ENCODE data around the gene STUB1.
A peak's percentile ranks its signal among the peaks of the same experiment; 100 is the strongest.

Gene STUB1

GRCh38 chr16:715477-716199 is 35.4 kb downstream of the STUB1 start:
- DNase-seq (ENCODE audit: low spot score), result peak; percentile 63
- TF ChIP-seq CTCF (IDR thresholded peaks at IDR 0.05; ENCODE audit: borderline replicate concordance, control extremely low read depth, extremely low read depth, insufficient read depth, missing control alignments), result peak; percentile 33
- in situ Hi-C loops (cut with MboI; ENCODE audit: low sequenced_read_pairs, unreplicated experiment), result no loop called here

- in situ Hi-C loops (cut with MboI; ENCODE audit: low sequenced_read_pairs, unreplicated experiment), result no loop called here
- no peak for TF ChIP-seq CTCF (IDR thresholded peaks at IDR 0.05; ENCODE audit: borderline replicate concordance, control extremely low read depth, extremely low read depth, insufficient read depth, missing control alignments)
- no peak for DNase-seq (ENCODE audit: low spot score)
These were observed 36.0 kb downstream of the STUB1 start for GRCh38 chr16:716200-716568.

- no peak for DNase-seq (ENCODE audit: low spot score)
- in situ Hi-C loops (cut with MboI; ENCODE audit: low sequenced_read_pairs, unreplicated experiment), result no loop called here
- TF ChIP-seq CTCF (IDR thresholded peaks at IDR 0.05; ENCODE audit: borderline replicate concordance, control extremely low read depth, extremely low read depth, insufficient read depth, missing control alignments), result no peak
These were observed 36.6 kb downstream of the STUB1 start for GRCh38 chr16:716768-717325.

- TF ChIP-seq CTCF (IDR thresholded peaks at IDR 0.05; ENCODE audit: borderline replicate concordance, control extremely low read depth, extremely low read depth, insufficient read depth, missing control alignments), result no peak
- in situ Hi-C loops (cut with MboI; ENCODE audit: low sequenced_read_pairs, unreplicated experiment), result no loop called here
- no peak for DNase-seq (ENCODE audit: low spot score)
These were observed 37.4 kb downstream of the STUB1 start for GRCh38 chr16:717450-718245.

- no peak for DNase-seq (ENCODE audit: low spot score)
- no peak for TF ChIP-seq CTCF (IDR thresholded peaks at IDR 0.05; ENCODE audit: borderline replicate concordance, control extremely low read depth, extremely low read depth, insufficient read depth, missing control alignments)
- in situ Hi-C loops (cut with MboI; ENCODE audit: low sequenced_read_pairs, unreplicated experiment), result no loop called here
These were observed 38.2 kb downstream of the STUB1 start for GRCh38 chr16:718389-718788.

GRCh38 chr16:718922-719321 is 38.7 kb downstream of the STUB1 start:
- DNase-seq (ENCODE audit: low spot score), result no peak
- in situ Hi-C loops (cut with MboI; ENCODE audit: low sequenced_read_pairs, unreplicated experiment), result no loop called here

More at GRCh38 chr16:718922-719321, 38.7 kb downstream of the STUB1 start:
- TF ChIP-seq CTCF (IDR thresholded peaks at IDR 0.05; ENCODE audit: borderline replicate concordance, control extremely low read depth, extremely low read depth, insufficient read depth, missing control alignments), result no peak
